ENCODE data around the gene BICDL1.
"Not testable (repeated sequence)": the region's sequence is repeated elsewhere in the genome, so short reads cannot be mapped to it uniquely, and the experiment has no call there.

DNA sequence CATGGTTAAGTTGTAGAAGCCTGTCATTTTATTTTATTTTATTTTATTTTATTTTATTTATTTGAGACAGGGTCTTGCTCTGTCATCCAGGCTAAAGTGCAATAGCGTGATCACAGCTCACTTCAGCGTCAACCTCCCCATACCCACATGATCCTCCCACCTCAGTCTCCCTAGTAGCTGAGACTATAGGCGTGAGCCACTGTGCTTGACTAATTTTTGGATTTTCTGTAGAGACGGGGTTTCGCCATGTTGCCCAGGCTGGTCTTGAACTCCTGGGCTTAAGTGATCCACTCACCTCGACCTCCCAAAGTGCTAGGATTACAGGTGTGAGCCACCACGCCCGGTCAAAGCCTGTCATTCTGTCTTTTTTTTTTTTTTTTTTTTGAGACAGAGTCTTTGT is 8.3 kb upstream of the BICDL1 start:
- TF ChIP-seq, protein P1, sequence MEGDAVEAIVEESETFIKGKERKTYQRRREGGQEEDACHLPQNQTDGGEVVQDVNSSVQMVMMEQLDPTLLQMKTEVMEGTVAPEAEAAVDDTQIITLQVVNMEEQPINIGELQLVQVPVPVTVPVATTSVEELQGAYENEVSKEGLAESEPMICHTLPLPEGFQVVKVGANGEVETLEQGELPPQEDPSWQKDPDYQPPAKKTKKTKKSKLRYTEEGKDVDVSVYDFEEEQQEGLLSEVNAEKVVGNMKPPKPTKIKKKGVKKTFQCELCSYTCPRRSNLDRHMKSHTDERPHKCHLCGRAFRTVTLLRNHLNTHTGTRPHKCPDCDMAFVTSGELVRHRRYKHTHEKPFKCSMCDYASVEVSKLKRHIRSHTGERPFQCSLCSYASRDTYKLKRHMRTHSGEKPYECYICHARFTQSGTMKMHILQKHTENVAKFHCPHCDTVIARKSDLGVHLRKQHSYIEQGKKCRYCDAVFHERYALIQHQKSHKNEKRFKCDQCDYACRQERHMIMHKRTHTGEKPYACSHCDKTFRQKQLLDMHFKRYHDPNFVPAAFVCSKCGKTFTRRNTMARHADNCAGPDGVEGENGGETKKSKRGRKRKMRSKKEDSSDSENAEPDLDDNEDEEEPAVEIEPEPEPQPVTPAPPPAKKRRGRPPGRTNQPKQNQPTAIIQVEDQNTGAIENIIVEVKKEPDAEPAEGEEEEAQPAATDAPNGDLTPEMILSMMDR (conservative IDR thresholded peaks at IDR 0.05; ENCODE audit: low read depth, low read length), result not testable (repeated sequence)
- TF ChIP-seq EZH2 (IDR thresholded peaks at IDR 0.05; ENCODE audit: low read length, unreplicated experiment); EZH2phosphoT487 (IDR thresholded peaks at IDR 0.05; ENCODE audit: borderline replicate concordance, low read length): not testable (repeated sequence)

Measured in PC-3 (cell line).